ENCODE results near the gene PARD3B.

DNA sequence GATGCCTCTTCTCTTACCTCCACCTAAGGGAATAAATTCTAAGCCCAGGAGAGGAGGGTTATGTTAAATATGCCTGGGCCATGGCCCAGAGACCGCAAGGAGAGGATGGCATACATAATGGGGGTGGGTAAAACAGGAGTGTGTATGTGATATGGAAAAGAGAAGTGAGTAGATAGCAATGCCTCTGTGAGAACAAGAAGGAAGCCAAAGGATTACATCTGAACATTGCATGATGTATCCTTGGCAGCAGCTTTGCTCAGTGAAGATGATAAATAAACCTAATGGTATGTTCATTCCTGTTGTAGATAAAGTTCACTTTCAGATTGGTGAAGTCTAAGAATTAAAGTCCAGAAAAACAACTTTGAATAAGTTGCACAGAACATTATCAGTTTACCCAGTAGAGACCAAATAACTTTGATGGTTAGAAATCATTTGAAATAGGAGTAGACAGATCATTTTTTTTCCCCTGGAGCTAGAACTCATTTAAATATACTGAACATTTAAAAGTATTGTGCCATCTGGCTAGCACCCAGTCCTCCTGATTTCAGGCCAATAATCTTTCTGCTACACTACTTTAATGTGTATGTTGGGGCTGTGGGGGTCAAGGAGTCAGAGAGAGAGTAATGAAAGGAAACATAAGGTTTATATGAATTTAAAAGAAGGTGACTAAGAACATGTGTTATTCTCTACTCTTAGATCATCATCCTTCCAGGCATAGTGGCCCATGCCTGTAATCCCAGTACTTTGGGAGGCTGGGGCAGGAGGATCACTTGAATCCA is 231.7 kb downstream of the PARD3B start:
- TF ChIP-seq, protein P1, sequence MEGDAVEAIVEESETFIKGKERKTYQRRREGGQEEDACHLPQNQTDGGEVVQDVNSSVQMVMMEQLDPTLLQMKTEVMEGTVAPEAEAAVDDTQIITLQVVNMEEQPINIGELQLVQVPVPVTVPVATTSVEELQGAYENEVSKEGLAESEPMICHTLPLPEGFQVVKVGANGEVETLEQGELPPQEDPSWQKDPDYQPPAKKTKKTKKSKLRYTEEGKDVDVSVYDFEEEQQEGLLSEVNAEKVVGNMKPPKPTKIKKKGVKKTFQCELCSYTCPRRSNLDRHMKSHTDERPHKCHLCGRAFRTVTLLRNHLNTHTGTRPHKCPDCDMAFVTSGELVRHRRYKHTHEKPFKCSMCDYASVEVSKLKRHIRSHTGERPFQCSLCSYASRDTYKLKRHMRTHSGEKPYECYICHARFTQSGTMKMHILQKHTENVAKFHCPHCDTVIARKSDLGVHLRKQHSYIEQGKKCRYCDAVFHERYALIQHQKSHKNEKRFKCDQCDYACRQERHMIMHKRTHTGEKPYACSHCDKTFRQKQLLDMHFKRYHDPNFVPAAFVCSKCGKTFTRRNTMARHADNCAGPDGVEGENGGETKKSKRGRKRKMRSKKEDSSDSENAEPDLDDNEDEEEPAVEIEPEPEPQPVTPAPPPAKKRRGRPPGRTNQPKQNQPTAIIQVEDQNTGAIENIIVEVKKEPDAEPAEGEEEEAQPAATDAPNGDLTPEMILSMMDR (IDR thresholded peaks at IDR 0.05) = no peak
- TF ChIP-seq POLR2A (IDR thresholded peaks at IDR 0.05) = no peak
- no peak for TF ChIP-seq EP300 (IDR thresholded peaks at IDR 0.05; ENCODE audit: low read depth)
- TF ChIP-seq POLR2AphosphoS5 (IDR thresholded peaks at IDR 0.05) = no peak

Data from transverse colon (tissue), 4 donors.